Iris pigment epithelial cell (primary cell): Measurements from ENCODE around the gene USP48.

Experiments used
- DNase-seq: peaks from one replicate; pipeline ENCODE4 v3.0.0-alpha.2; 2011; ENCODE audit warnings: low read depth

USP48 gene

GRCh38 chr1:21742578-21742977 is 40.4 kb downstream of the USP48 start:
- DNase-seq: peak; percentile 52

GRCh38 chr1:21741206-21741605 is 41.7 kb downstream of the USP48 start:
- DNase-seq: peak; percentile 8

- no peak for DNase-seq
These were observed 46.1 kb downstream of the USP48 start for GRCh38 chr1:21736876-21737275.

- DNase-seq: no peak
These were observed 46.9 kb downstream of the USP48 start for GRCh38 chr1:21736011-21736410.

GRCh38 chr1:21734526-21734925 is 48.4 kb downstream of the USP48 start:
- peak; percentile 38 for DNase-seq

- no peak for DNase-seq
These were observed 50.3 kb downstream of the USP48 start for GRCh38 chr1:21732664-21733063.

- no peak for DNase-seq
These were observed 57.1 kb downstream of the USP48 start for GRCh38 chr1:21725748-21726392.

- DNase-seq: no peak
These were observed 58.4 kb downstream of the USP48 start for GRCh38 chr1:21724570-21724969.

GRCh38 chr1:21724098-21724497 is 58.9 kb downstream of the USP48 start:
- no peak for DNase-seq

- DNase-seq: no peak
These were observed 61.5 kb downstream of the USP48 start for GRCh38 chr1:21721295-21721985.

- no peak for DNase-seq
These were observed 66.8 kb downstream of the USP48 start for GRCh38 chr1:21716169-21716568.

GRCh38 chr1:21707891-21708290 is 75.1 kb downstream of the USP48 start:
- DNase-seq: no peak

- peak; percentile 3 for DNase-seq
These were observed 75.7 kb downstream of the USP48 start for GRCh38 chr1:21707086-21707840.

GRCh38 chr1:21706151-21706835 is 76.7 kb downstream of the USP48 start:
- DNase-seq: peak; percentile 56

- DNase-seq: no peak
These were observed 77.5 kb downstream of the USP48 start for GRCh38 chr1:21705303-21705980.

GRCh38 chr1:21704145-21704544 is 78.8 kb downstream of the USP48 start:
- no peak for DNase-seq

- peak; percentile 92 for DNase-seq
These were observed 79.5 kb downstream of the USP48 start for GRCh38 chr1:21703318-21703963.

GRCh38 chr1:21702780-21703179 is 80.2 kb downstream of the USP48 start:
- peak; percentile 36 for DNase-seq

GRCh38 chr1:21701401-21701800 is 81.5 kb downstream of the USP48 start:
- no peak for DNase-seq

GRCh38 chr1:21700094-21700493 is 82.9 kb downstream of the USP48 start:
- no peak for DNase-seq

- no peak for DNase-seq
These were observed 86.0 kb downstream of the USP48 start for GRCh38 chr1:21696931-21697330.
